Breast epithelium (tissue), 3 donors: Measurements from ENCODE around the gene NAA15.

Source experiments
- CTCF ChIP-seq, 3 donors: fragments of 450-650 bp; IDR thresholded peaks; one replicate each; pipeline ENCODE4 v1.5.1; 2016 to 2017; ENCODE audit warnings: antibody characterized with exemption in 3 of 3, mild to moderate bottlenecking in 3 of 3, moderate library complexity in 3 of 3
- POLR2A ChIP-seq: fragments of 450-650 bp; IDR thresholded peaks from one replicate; pipeline ENCODE4 v1.6.1; 2016; ENCODE audit warnings: antibody characterized with exemption, mild to moderate bottlenecking, moderate library complexity
- POLR2AphosphoS5 ChIP-seq, 3 donors: sonication (generic); formaldehyde crosslinking; IDR thresholded peaks; one replicate each; pipeline ENCODE4 v1.6.1; 2017; ENCODE audit warnings: antibody characterized with exemption in 3 of 3

- no peak for TF ChIP-seq CTCF (IDR thresholded peaks at IDR 0.05)
- no peak for TF ChIP-seq POLR2A
- no peak for TF ChIP-seq POLR2AphosphoS5 (IDR thresholded peaks at IDR 0.05)
These were observed 90.4 kb downstream of the NAA15 start for GRCh38 chr4:139391731-139392130.
